Spleen (tissue), 7 donors: ENCODE results near the gene EEF1AKMT3.

Experiments used
- POLR2A ChIP-seq, 3 donors: fragments of 450-650 bp; IDR thresholded peaks; one replicate each; pipeline ENCODE4 v1.5.1; 2017; ENCODE audit warnings: antibody characterized with exemption in 3 of 3, mild to moderate bottlenecking in 1 of 3
- POLR2AphosphoS5 ChIP-seq, 3 donors: sonication (generic); formaldehyde crosslinking; IDR thresholded peaks; one replicate each; pipeline ENCODE4 v1.5.1; 2017; ENCODE audit warnings: antibody characterized with exemption in 3 of 3
- TF ChIP-seq, protein P1 (sequence below), 11 experiments: fragments of 200-600 bp in 7 of 11; fragments of 450-650 bp in 4 of 11; sonication (generic) in 4 of 11; IDR thresholded peaks in 8 of 11; conservative IDR thresholded peaks in 3 of 11; 1 replicate in 7 of 11; 2 replicates in 4 of 11; pipeline versions ENCODE4 v1.4.0 to v1.8.0; 2016 to 2021; ENCODE audit warnings: antibody characterized with exemption in 11 of 11, inconsistent platforms in 4 of 11, mild to moderate bottlenecking in 1 of 11
- donor health status: DM: no; HTN: no; CAD: no; lungs with moderate emphysema.
- donor health status: DM: no; HTN: no; CAD: no.
- donor health status: DM: no; HTN: no; CAD: no.

DNA sequence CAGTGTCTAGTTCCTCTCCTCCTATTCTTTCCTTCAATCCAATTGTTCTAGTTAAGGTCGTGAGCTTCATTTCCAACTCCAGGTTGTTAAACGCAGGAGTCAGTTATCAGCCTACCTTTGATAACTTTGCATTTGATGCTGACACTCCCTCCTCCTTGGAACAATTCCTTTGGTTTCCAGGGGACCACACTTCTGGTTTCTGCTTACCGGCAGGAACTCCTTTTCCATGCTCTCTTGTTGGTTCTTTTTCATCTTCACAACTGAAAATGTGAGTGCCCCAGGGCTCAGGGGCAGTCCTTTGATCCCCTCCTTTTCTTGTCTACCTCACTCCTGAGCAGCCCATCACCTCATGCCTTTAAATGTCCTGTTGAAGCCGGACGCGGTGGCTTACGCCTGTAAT is 5.0 kb downstream of the EEF1AKMT3 start:
- TF ChIP-seq POLR2A (IDR thresholded peaks at IDR 0.05): no peak
- TF ChIP-seq, protein P1, sequence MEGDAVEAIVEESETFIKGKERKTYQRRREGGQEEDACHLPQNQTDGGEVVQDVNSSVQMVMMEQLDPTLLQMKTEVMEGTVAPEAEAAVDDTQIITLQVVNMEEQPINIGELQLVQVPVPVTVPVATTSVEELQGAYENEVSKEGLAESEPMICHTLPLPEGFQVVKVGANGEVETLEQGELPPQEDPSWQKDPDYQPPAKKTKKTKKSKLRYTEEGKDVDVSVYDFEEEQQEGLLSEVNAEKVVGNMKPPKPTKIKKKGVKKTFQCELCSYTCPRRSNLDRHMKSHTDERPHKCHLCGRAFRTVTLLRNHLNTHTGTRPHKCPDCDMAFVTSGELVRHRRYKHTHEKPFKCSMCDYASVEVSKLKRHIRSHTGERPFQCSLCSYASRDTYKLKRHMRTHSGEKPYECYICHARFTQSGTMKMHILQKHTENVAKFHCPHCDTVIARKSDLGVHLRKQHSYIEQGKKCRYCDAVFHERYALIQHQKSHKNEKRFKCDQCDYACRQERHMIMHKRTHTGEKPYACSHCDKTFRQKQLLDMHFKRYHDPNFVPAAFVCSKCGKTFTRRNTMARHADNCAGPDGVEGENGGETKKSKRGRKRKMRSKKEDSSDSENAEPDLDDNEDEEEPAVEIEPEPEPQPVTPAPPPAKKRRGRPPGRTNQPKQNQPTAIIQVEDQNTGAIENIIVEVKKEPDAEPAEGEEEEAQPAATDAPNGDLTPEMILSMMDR (IDR thresholded peaks at IDR 0.05 in 8 of 11, conservative IDR thresholded peaks at IDR 0.05 in 3 of 11): no peak
- no peak for TF ChIP-seq POLR2AphosphoS5 (IDR thresholded peaks at IDR 0.05)
